ENCODE measurements around the gene SPACDR. TPM values are rescaled to one million over a fixed set of nuclear protein-coding genes. Genes with fewer than 3 reads are reported as not detected.

SPACDR gene
- total RNA-seq, 2 experiments from 2014 or later, result 3.5 to 4.2 TPM

- Mint-ChIP-seq H3K27me3 (no peaks in the 10 kb centered on the region), H3K4me3 (peak overlapping the region; percentile 88), H3K9me3 (ENCODE audit: low read depth) (peaks cover 5% of the 10 kb centered on the region), H3K27ac (peak overlapping the region; percentile 100), H3K4me1 (peaks cover 30% of the 10 kb centered on the region), H3K36me3 (ENCODE audit: low read depth) (peaks cover 27% of the 10 kb centered on the region)
- intact Hi-C loops (cut with DNase I, micrococcal nuclease), result loop anchor here (1.0 to 2.0 kb wide), 21 partner anchors 9 to 1019 kb away; partner anchors contain the start of genes AP4M1 (in 1 of the 2), BUD31 (in 1 of the 2), CNPY4 (in 1 of the 2) and COPS6 (in 1 of the 2)
- CTCF ChIA-PET, result interaction anchor here (1.0 kb wide), 1 partner anchor 325 kb away, joined by 3 read pairs; no protein-coding TSS in a partner anchor
- POLR2A ChIA-PET, result interaction anchor here (0.6 to 2.2 kb wide), 11 partner anchors 9 to 923 kb away, joined by 3 to 22 read pairs (median 5); partner anchors contain the start of genes FBXO24, LAMTOR4, LRCH4 and POP7
- ATAC-seq (no peak), DNase-seq (no peak)
These were observed 36.3 kb downstream of the SPACDR start for GRCh38 chr7:100427762-100428198.

GRCh38 chr7:100426516-100426915, 37.5 kb downstream of the SPACDR start:
- ATAC-seq, result no peak
- ChIA-PET POLR2A (no interaction called here), CTCF (interaction anchor here (0.9 kb wide), 1 partner anchor 11 kb away, joined by 3 read pairs; no protein-coding TSS in a partner anchor)
- peaks cover 17% of the 10 kb centered on the region for H3K4me1 Mint-ChIP-seq
- no peaks in the 10 kb centered on the region for H3K27me3 Mint-ChIP-seq
- no peak overlapping the region for H3K4me3 Mint-ChIP-seq
- peaks cover 15% of the 10 kb centered on the region for H3K36me3 Mint-ChIP-seq (ENCODE audit: low read depth)
- no peak overlapping the region for H3K27ac Mint-ChIP-seq
- H3K9me3 Mint-ChIP-seq (ENCODE audit: low read depth), result peaks cover 5% of the 10 kb centered on the region
- intact Hi-C loops (cut with DNase I, micrococcal nuclease), result no loop called here
- no peak for DNase-seq

- Mint-ChIP-seq H3K27me3 (no peaks in the 10 kb centered on the region), H3K4me1 (peaks cover 6% of the 10 kb centered on the region), H3K27ac (no peak overlapping the region), H3K4me3 (no peak overlapping the region), H3K9me3 (ENCODE audit: low read depth) (peaks cover 5% of the 10 kb centered on the region), H3K36me3 (ENCODE audit: low read depth) (peaks cover 6% of the 10 kb centered on the region)
- intact Hi-C loops (cut with DNase I, micrococcal nuclease), result no loop called here
- ATAC-seq (no peak), DNase-seq (no peak)
- ChIA-PET CTCF (interaction anchor here (0.9 to 2.5 kb wide), 2 partner anchors 14 to 18 kb away, joined by 3 to 10 read pairs; no protein-coding TSS in a partner anchor), POLR2A (no interaction called here)
These were observed 38.7 kb downstream of the SPACDR start for GRCh38 chr7:100425347-100425746.

GRCh38 chr7:100423315-100423714, 40.7 kb downstream of the SPACDR start:
- H3K9me3 Mint-ChIP-seq (ENCODE audit: low read depth), result peaks cover 5% of the 10 kb centered on the region
- POLR2A ChIA-PET, result no interaction called here
- peaks cover 5% of the 10 kb centered on the region for H3K4me1 Mint-ChIP-seq

DNA sequence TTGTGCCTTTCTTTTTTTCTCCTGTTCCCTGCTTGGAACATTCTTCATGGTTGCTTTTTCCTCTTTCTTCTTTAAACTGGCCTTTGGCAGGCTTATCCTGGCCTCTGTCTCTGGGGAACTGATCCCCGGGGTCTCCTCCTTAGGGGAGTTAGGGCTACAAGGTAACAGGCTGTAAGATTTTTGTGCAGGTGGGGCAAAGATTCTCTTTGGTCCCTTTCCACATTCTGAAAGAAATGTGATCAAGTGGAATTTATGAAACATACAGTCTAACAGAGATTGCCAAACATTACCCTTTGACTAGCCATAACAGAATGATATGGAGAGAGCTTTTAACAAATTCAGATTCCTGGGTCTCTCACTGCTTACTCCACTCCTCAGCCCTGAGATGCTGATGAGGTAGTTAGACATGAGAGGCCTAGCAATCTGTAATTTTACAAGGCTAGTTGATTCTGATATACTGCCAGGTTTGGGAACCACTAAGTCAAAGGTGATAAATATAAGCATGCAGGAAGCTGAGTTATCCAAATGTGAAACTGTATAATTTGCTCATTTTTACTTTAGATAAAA, 44.3 kb downstream of the SPACDR start:
- ChIA-PET POLR2A (no interaction called here), CTCF (interaction anchor here (0.7 to 1.6 kb wide), 4 partner anchors 8 to 287 kb away, joined by 3 to 5 read pairs (median 4); no protein-coding TSS in a partner anchor)
- Mint-ChIP-seq H3K27me3 (no peaks in the 10 kb centered on the region), H3K27ac (no peak overlapping the region), H3K36me3 (ENCODE audit: low read depth) (no peaks in the 10 kb centered on the region), H3K4me1 (no peaks in the 10 kb centered on the region), H3K9me3 (ENCODE audit: low read depth) (no peaks in the 10 kb centered on the region), H3K4me3 (no peak overlapping the region)
- DNase-seq, result no peak
- ATAC-seq, result no peak
- intact Hi-C loops (cut with DNase I, micrococcal nuclease), result no loop called here

More at GRCh38 chr7:100423315-100423714, 40.7 kb downstream of the SPACDR start:
- no peak overlapping the region for H3K4me3 Mint-ChIP-seq
- DNase-seq, result no peak
- H3K36me3 Mint-ChIP-seq (ENCODE audit: low read depth), result no peaks in the 10 kb centered on the region
- H3K27me3 Mint-ChIP-seq, result no peaks in the 10 kb centered on the region
- CTCF ChIA-PET, result interaction anchor here (0.8 to 1.7 kb wide), 2 partner anchors 16 to 234 kb away, joined by 3 to 10 read pairs; no protein-coding TSS in a partner anchor
- intact Hi-C loops (cut with DNase I, micrococcal nuclease), result no loop called here
- ATAC-seq, result no peak
- no peak overlapping the region for H3K27ac Mint-ChIP-seq

- ChIA-PET POLR2A (interaction anchor here (0.7 kb wide), 1 partner anchor 10 kb away, joined by 8 read pairs; no protein-coding TSS in a partner anchor), CTCF (interaction anchor here (0.6 to 1.6 kb wide), 5 partner anchors 8 to 120 kb away, joined by 3 to 6 read pairs (median 3); no protein-coding TSS in a partner anchor)
- no peak for DNase-seq
- intact Hi-C loops (cut with DNase I, micrococcal nuclease), result no loop called here
- Mint-ChIP-seq H3K27ac (no peak overlapping the region), H3K4me1 (no peaks in the 10 kb centered on the region), H3K36me3 (ENCODE audit: low read depth) (no peaks in the 10 kb centered on the region), H3K27me3 (no peaks in the 10 kb centered on the region), H3K4me3 (no peak overlapping the region), H3K9me3 (ENCODE audit: low read depth) (no peaks in the 10 kb centered on the region)
- ATAC-seq, result no peak
These were observed 45.0 kb downstream of the SPACDR start for GRCh38 chr7:100418930-100419659.

DNA sequence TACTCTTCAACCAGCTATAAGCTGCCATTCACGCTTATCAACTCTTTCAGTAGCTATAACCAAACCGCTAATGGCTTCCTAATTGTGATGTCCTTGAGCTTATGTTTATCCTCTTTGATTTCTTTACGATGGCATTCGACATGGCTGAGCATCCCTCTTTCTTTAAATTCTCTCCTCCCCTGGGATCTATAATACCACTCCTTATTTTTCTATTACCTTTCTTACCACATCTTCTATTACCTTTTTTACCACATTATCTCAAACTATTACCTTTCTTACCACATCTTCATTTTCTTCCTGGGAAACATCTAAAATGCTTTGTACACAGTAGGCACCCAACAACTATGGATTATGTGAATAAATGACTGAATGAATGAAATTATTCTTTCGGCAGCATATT, 48.6 kb downstream of the SPACDR start:
- Mint-ChIP-seq H3K9me3 (ENCODE audit: low read depth) (no peaks in the 10 kb centered on the region), H3K36me3 (ENCODE audit: low read depth) (no peaks in the 10 kb centered on the region), H3K4me1 (no peaks in the 10 kb centered on the region), H3K27ac (no peak overlapping the region), H3K4me3 (no peak overlapping the region), H3K27me3 (no peaks in the 10 kb centered on the region)
- ChIA-PET POLR2A (interaction anchor here (0.6 kb wide), 1 partner anchor 32 kb away, joined by 5 read pairs; no protein-coding TSS in a partner anchor), CTCF (interaction anchor here (0.7 to 1.0 kb wide), 2 partner anchors 180 to 283 kb away, joined by 3 read pairs; no protein-coding TSS in a partner anchor)
- ATAC-seq (no peak), DNase-seq (no peak)
- intact Hi-C loops (cut with DNase I, micrococcal nuclease), result no loop called here

DNA sequence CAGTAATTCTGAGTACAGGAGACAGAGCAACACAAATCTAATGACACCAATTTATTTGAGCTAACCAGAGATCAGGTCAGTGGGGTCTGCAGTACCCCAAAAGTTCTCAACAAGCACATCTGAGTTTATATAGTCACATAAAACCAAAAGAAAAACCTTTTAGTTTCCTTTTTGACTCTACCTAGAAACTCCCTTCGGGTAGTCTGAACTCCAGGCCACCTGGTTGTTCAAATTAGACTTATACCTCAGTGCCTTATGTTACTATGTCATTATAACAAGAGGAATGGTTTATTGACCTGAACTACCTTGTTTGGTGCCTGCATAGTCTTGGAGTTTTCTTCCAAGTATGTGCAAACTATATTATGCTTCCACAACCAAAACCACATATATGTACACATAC, 50.2 kb downstream of the SPACDR start:
- intact Hi-C loops (cut with DNase I, micrococcal nuclease), result no loop called here
- H3K27ac Mint-ChIP-seq, result no peak overlapping the region
- no peaks in the 10 kb centered on the region for H3K4me1 Mint-ChIP-seq
- H3K36me3 Mint-ChIP-seq (ENCODE audit: low read depth), result no peaks in the 10 kb centered on the region
- ChIA-PET POLR2A (no interaction called here), CTCF (no interaction called here)
- ATAC-seq (no peak), DNase-seq (no peak)
- H3K9me3 Mint-ChIP-seq (ENCODE audit: low read depth), result no peaks in the 10 kb centered on the region
- H3K4me3 Mint-ChIP-seq, result no peak overlapping the region
- H3K27me3 Mint-ChIP-seq, result no peaks in the 10 kb centered on the region

DNA sequence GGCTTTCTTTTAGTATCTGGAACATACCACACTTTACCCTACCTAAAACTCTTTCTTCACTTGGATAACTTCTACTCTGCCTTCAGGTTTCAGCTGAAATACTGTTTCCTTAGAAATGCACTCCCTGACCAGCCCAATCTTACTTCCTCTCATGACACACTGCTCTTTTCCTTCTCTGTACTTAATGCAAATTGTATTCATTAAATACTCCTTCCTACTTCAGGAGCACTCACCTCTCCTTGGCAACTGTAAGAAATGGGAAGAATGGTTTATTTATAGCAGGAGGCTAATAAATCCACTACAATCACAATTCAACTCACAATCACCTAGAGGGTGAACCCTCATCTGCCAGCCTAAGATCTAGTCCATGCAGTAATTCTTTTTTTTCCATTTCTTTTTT, 50.7 kb downstream of the SPACDR start:
- no peaks in the 10 kb centered on the region for H3K36me3 Mint-ChIP-seq (ENCODE audit: low read depth)
- H3K27me3 Mint-ChIP-seq, result no peaks in the 10 kb centered on the region
- ATAC-seq (no peak), DNase-seq (no peak)
- H3K27ac Mint-ChIP-seq, result no peak overlapping the region
- no peaks in the 10 kb centered on the region for H3K4me1 Mint-ChIP-seq
- no peaks in the 10 kb centered on the region for H3K9me3 Mint-ChIP-seq (ENCODE audit: low read depth)
- ChIA-PET POLR2A (no interaction called here), CTCF (no interaction called here)
- intact Hi-C loops (cut with DNase I, micrococcal nuclease), result no loop called here
- H3K4me3 Mint-ChIP-seq, result no peak overlapping the region

GRCh38 chr7:100411101-100411500, 53.0 kb downstream of the SPACDR start:
- intact Hi-C loops (cut with DNase I, micrococcal nuclease), result no loop called here

More at GRCh38 chr7:100411101-100411500, 53.0 kb downstream of the SPACDR start:
- H3K27ac Mint-ChIP-seq, result no peak overlapping the region
- no peaks in the 10 kb centered on the region for H3K9me3 Mint-ChIP-seq (ENCODE audit: low read depth)
- POLR2A ChIA-PET, result no interaction called here
- no peak overlapping the region for H3K4me3 Mint-ChIP-seq
- CTCF ChIA-PET, result interaction anchor here (1.1 to 1.4 kb wide), 2 partner anchors 9 to 15 kb away, joined by 3 read pairs; no protein-coding TSS in a partner anchor
- ATAC-seq (no peak), DNase-seq (no peak)
- H3K36me3 Mint-ChIP-seq (ENCODE audit: low read depth), result no peaks in the 10 kb centered on the region
- H3K4me1 Mint-ChIP-seq, result peaks cover 2% of the 10 kb centered on the region
- H3K27me3 Mint-ChIP-seq, result no peaks in the 10 kb centered on the region

All from activated CD4-positive, alpha-beta T cell treated with anti-CD3 and anti-CD28 coated beads for 36 hours (primary cell).